Measurements from ENCODE around the gene SRA1.
"Not testable (repeated sequence)": the region's sequence is repeated elsewhere in the genome, so short reads cannot be mapped to it uniquely, and the experiment has no call there.

Gene SRA1

GRCh38 chr5:140600096-140600495 is 42.8 kb upstream of the SRA1 start:
- no peaks in the 10 kb centered on the region for H3K36me3 ChIP-seq
- no peak for DNase-seq
- no peaks in the 10 kb centered on the region for H3K9me3 ChIP-seq (ENCODE audit: severe bottlenecking)
- TF ChIP-seq CTCF (IDR thresholded peaks at IDR 0.05; ENCODE audit: low read depth, low read length), result no peak
- no peaks in the 10 kb centered on the region for H3K27me3 ChIP-seq (ENCODE audit: insufficient read depth, low read depth, severe bottlenecking)
- no peak overlapping the region for H3K27ac ChIP-seq
- H3K4me3 ChIP-seq (ENCODE audit: low read depth, low read length), result no peak overlapping the region

GRCh38 chr5:140598836-140599235 is 41.6 kb upstream of the SRA1 start:
- H3K27me3 ChIP-seq (ENCODE audit: insufficient read depth, low read depth, severe bottlenecking), result no peaks in the 10 kb centered on the region
- no peak overlapping the region for H3K27ac ChIP-seq
- H3K9me3 ChIP-seq (ENCODE audit: severe bottlenecking), result no peaks in the 10 kb centered on the region
- no peak for TF ChIP-seq CTCF (IDR thresholded peaks at IDR 0.05; ENCODE audit: low read depth, low read length)
- no peak for DNase-seq
- H3K4me3 ChIP-seq (ENCODE audit: low read depth, low read length), result no peak overlapping the region
- H3K36me3 ChIP-seq, result no peaks in the 10 kb centered on the region

- Histone ChIP-seq H3K9me3 (ENCODE audit: severe bottlenecking) (no peaks in the 10 kb centered on the region), H3K27ac (no peak overlapping the region), H3K27me3 (ENCODE audit: insufficient read depth, low read depth, severe bottlenecking) (no peaks in the 10 kb centered on the region), H3K4me3 (ENCODE audit: low read depth, low read length) (no peak overlapping the region), H3K36me3 (no peaks in the 10 kb centered on the region)
- no peak for TF ChIP-seq CTCF (IDR thresholded peaks at IDR 0.05; ENCODE audit: low read depth, low read length)
- DNase-seq, result no peak
Observed at GRCh38 chr5:140596321-140596741, 39.1 kb upstream of the SRA1 start.

GRCh38 chr5:140595538-140596300 is 38.4 kb upstream of the SRA1 start:
- Histone ChIP-seq H3K36me3 (no peaks in the 10 kb centered on the region), H3K27ac (no peak overlapping the region), H3K27me3 (ENCODE audit: insufficient read depth, low read depth, severe bottlenecking) (no peaks in the 10 kb centered on the region), H3K4me3 (ENCODE audit: low read depth, low read length) (no peak overlapping the region), H3K9me3 (ENCODE audit: severe bottlenecking) (no peaks in the 10 kb centered on the region)
- no peak for TF ChIP-seq CTCF (IDR thresholded peaks at IDR 0.05; ENCODE audit: low read depth, low read length)
- DNase-seq, result no peak

- Histone ChIP-seq H3K36me3 (no peaks in the 10 kb centered on the region), H3K27ac (no peak overlapping the region), H3K9me3 (ENCODE audit: severe bottlenecking) (no peaks in the 10 kb centered on the region), H3K27me3 (ENCODE audit: insufficient read depth, low read depth, severe bottlenecking) (no peaks in the 10 kb centered on the region), H3K4me3 (ENCODE audit: low read depth, low read length) (no peak overlapping the region)
- no peak for TF ChIP-seq CTCF (IDR thresholded peaks at IDR 0.05; ENCODE audit: low read depth, low read length)
- DNase-seq, result no peak
Observed at GRCh38 chr5:140594169-140594568, 36.9 kb upstream of the SRA1 start.

GRCh38 chr5:140593070-140593469 is 35.8 kb upstream of the SRA1 start:
- H3K9me3 ChIP-seq (ENCODE audit: severe bottlenecking); H3K4me3 ChIP-seq (ENCODE audit: low read depth, low read length); H3K36me3 ChIP-seq; H3K27me3 ChIP-seq (ENCODE audit: insufficient read depth, low read depth, severe bottlenecking); DNase-seq; H3K27ac ChIP-seq: not testable (repeated sequence)
